ENCODE measurements around the gene SGTB. TPM values are rescaled to one million over a fixed set of nuclear protein-coding genes. Genes with fewer than 3 reads are reported as not detected.

SGTB gene
- total and polyA plus RNA-seq, 10 donors: 2.0 to 16.3 (median 13.0) TPM

DNA sequence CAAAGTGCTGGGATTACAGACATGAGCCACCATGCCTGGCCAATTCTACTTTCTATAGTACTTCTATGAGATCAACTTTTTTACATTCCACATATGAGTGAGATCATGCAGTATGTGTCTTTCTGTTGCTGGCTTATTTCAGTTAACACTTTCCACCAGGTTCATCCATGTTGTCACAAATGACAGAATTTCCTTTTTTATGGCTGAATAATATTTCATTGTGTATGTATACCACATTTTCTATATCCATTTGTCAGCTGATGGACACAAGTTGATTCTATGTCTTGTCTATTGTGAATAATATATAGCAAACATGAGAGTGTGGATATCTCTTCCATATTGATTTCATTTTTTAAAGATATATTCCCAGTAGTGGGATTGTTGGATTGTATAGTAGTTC, 17.3 kb upstream of the SGTB start:
- Histone ChIP-seq H3K4me1 (peaks cover 3 to 21% (median 9%) of the 10 kb centered on the region in 6 donors), H3K4me3 (no peak overlapping the region), H3K27me3 (replicated peaks in 1 of 7) (no peaks in the 10 kb centered on the region), H3K27ac (no peak overlapping the region), H3K9me3 (no peaks in the 10 kb centered on the region), H3K36me3 (no peaks in the 10 kb centered on the region)
- TF ChIP-seq, protein P1, sequence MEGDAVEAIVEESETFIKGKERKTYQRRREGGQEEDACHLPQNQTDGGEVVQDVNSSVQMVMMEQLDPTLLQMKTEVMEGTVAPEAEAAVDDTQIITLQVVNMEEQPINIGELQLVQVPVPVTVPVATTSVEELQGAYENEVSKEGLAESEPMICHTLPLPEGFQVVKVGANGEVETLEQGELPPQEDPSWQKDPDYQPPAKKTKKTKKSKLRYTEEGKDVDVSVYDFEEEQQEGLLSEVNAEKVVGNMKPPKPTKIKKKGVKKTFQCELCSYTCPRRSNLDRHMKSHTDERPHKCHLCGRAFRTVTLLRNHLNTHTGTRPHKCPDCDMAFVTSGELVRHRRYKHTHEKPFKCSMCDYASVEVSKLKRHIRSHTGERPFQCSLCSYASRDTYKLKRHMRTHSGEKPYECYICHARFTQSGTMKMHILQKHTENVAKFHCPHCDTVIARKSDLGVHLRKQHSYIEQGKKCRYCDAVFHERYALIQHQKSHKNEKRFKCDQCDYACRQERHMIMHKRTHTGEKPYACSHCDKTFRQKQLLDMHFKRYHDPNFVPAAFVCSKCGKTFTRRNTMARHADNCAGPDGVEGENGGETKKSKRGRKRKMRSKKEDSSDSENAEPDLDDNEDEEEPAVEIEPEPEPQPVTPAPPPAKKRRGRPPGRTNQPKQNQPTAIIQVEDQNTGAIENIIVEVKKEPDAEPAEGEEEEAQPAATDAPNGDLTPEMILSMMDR (IDR thresholded peaks at IDR 0.05 in 8 of 11, conservative IDR thresholded peaks at IDR 0.05 in 3 of 11): no peak
- no peak for TF ChIP-seq POLR2AphosphoS5 (IDR thresholded peaks at IDR 0.05)
- no peak for TF ChIP-seq POLR2A (IDR thresholded peaks at IDR 0.05)
- DNase-seq: no peak
- intact Hi-C loops (cut with DNase I; ENCODE audit: low total_unique reads): no loop called here

DNA sequence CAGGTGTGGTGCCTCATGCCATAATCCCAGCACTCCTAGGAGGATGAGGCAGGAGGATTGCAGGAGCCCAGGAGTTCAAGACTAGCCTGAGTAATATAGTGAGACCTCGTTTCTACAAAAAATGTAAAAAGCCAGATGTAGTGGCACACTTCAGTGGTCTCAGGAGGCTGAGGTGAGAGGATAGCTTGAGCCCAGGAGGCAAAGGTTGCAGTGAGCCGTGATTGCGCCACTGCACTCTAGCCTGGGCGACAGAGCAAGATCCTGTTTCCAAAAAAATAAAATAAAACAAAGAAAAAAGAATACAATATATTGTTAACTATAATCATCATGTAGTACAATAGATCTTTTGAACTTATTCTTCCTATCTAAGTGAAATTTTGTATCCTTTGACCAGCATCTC, 16.4 kb upstream of the SGTB start:
- 73 to 87% (median 86%) methylated on average over 4 of the region's 4 CpGs for WGBS, 5 donors
- intact Hi-C loops (cut with DNase I; ENCODE audit: low total_unique reads): no loop called here
- H3K4me1 ChIP-seq: peaks cover 3 to 21% (median 9%) of the 10 kb centered on the region in 6 donors
- TF ChIP-seq POLR2AphosphoS5 (IDR thresholded peaks at IDR 0.05): no peak
- TF ChIP-seq, protein P1 (IDR thresholded peaks at IDR 0.05 in 8 of 11, conservative IDR thresholded peaks at IDR 0.05 in 3 of 11): no peak
- no peak for TF ChIP-seq POLR2A (IDR thresholded peaks at IDR 0.05)
- no peaks in the 10 kb centered on the region for H3K27me3 ChIP-seq (replicated peaks in 1 of 7)
- no peak for DNase-seq
- no peaks in the 10 kb centered on the region for H3K9me3 ChIP-seq
- no peaks in the 10 kb centered on the region for H3K36me3 ChIP-seq
- no peak overlapping the region for H3K27ac ChIP-seq
- no peak overlapping the region for H3K4me3 ChIP-seq

DNA sequence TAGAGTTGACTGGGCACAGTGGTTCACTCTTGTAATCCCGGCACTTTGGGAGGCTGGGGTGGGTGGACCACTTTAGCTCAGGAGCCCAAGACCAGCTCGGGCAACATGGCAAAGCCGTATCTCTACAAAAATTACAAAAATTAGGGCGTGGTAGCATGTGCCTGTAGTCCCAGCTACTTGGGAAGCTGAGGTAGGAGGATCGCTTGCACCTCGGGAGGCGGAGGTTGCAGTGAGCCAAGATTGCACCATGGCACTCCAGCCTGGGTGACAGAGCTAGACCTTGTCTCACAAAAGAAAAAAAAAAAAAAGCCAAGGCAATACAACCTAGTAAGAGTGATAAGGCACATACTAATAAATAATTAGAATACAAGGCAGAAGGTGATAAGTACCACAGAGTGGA, 15.9 kb upstream of the SGTB start:
- H3K9me3 ChIP-seq: no peaks in the 10 kb centered on the region
- H3K36me3 ChIP-seq: no peaks in the 10 kb centered on the region
- intact Hi-C loops (cut with DNase I; ENCODE audit: low total_unique reads): no loop called here
- H3K27ac ChIP-seq: no peak overlapping the region
- no peaks in the 10 kb centered on the region for H3K27me3 ChIP-seq (replicated peaks in 1 of 7)
- 83 to 97% (median 90%) methylated on average over 7 of the region's 7 CpGs for WGBS, 5 donors
- no peak overlapping the region for H3K4me3 ChIP-seq
- TF ChIP-seq POLR2A (IDR thresholded peaks at IDR 0.05) (no peak), POLR2AphosphoS5 (IDR thresholded peaks at IDR 0.05) (no peak)
- TF ChIP-seq, protein P1 (IDR thresholded peaks at IDR 0.05 in 8 of 11, conservative IDR thresholded peaks at IDR 0.05 in 3 of 11): no peak
- peaks cover 3 to 21% (median 9%) of the 10 kb centered on the region in 6 donors for H3K4me1 ChIP-seq
- no peak for DNase-seq

DNA sequence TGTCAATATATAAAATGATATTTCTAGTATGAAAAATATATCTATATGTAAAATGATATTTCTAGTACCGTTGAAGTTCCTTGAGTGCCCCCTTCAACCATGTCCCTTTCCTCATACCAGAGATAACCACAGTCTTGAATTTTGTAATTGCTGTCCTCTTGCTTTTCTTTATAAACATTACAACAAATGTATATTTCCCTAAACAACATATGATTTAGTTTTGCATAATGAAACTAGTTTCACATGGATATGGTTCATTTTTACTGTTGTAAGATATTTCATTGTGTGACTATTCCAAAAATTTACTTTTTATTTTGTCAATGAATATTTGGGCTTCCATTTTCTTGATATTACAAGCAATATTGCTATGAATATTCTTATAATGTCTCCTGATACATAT, 14.1 kb upstream of the SGTB start:
- no peaks in the 10 kb centered on the region for H3K9me3 ChIP-seq
- 72 to 92% (median 87%) methylated on average over 1 of the region's 1 CpG for WGBS, 5 donors
- TF ChIP-seq, protein P1 (IDR thresholded peaks at IDR 0.05 in 8 of 11, conservative IDR thresholded peaks at IDR 0.05 in 3 of 11): no peak
- TF ChIP-seq POLR2A (IDR thresholded peaks at IDR 0.05) (no peak), POLR2AphosphoS5 (IDR thresholded peaks at IDR 0.05) (no peak)

More for the DNA sequence above, 14.1 kb upstream of the SGTB start:
- Histone ChIP-seq H3K36me3 (no peaks in the 10 kb centered on the region), H3K4me3 (no peak overlapping the region), H3K27me3 (replicated peaks in 1 of 7) (no peaks in the 10 kb centered on the region), H3K4me1 (peaks cover 3 to 14% (median 12%) of the 10 kb centered on the region in 6 donors), H3K27ac (no peak overlapping the region)
- no peak for DNase-seq
- intact Hi-C loops (cut with DNase I; ENCODE audit: low total_unique reads): no loop called here
